Suprapubic skin (tissue), 4 donors: ENCODE results near the gene TRAPPC10.
"Not testable (repeated sequence)": the region's sequence is repeated elsewhere in the genome, so short reads cannot be mapped to it uniquely, and the experiment has no call there.

Experiments
- EP300 ChIP-seq: sonication (generic); formaldehyde crosslinking; IDR thresholded peaks from one replicate; pipeline ENCODE4 v1.6.1; 2017; ENCODE audit warnings: antibody characterized with exemption
- POLR2A ChIP-seq, 2 donors: fragments of 450-650 bp; IDR thresholded peaks; one replicate each; pipeline ENCODE4 v1.6.1; 2017; ENCODE audit warnings: antibody characterized with exemption in 2 of 2, mild to moderate bottlenecking in 2 of 2, moderate library complexity in 2 of 2
- POLR2AphosphoS5 ChIP-seq, 3 donors: sonication (generic); formaldehyde crosslinking; IDR thresholded peaks; one replicate each; pipeline ENCODE4 v1.6.1; 2017; ENCODE audit warnings: antibody characterized with exemption in 3 of 3
- TF ChIP-seq, protein P1 (sequence below), 2 donors: fragments of 200-600 bp in 1 of 2; fragments of 450-650 bp in 1 of 2; sonication (generic) in 1 of 2; IDR thresholded peaks; one replicate each; pipeline ENCODE4 v1.5.1; 2016 to 2019; ENCODE audit warnings: antibody characterized with exemption in 2 of 2, mild to moderate bottlenecking in 1 of 2, moderate library complexity in 1 of 2

DNA sequence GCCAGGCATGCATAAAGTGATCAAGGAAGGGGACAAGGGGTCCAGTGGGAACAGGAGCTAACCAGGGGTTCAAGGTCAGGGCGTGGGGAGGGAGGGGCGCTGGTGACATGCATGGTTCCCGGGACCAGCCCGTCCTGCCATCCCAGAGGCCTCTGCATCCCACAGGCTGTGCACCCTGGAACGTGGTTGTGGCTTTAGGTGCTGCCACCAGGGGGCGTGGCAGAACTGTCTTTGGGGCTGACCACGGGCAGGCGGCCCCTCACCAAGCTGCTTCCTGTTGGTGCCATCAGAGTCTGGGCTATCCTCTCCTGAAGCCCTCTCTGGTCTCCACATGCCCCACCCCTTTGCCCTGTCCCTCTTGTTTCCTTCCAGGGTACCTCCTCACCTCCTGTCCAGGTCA lies 135.0 kb downstream of the TRAPPC10 start:
- TF ChIP-seq, protein P1, sequence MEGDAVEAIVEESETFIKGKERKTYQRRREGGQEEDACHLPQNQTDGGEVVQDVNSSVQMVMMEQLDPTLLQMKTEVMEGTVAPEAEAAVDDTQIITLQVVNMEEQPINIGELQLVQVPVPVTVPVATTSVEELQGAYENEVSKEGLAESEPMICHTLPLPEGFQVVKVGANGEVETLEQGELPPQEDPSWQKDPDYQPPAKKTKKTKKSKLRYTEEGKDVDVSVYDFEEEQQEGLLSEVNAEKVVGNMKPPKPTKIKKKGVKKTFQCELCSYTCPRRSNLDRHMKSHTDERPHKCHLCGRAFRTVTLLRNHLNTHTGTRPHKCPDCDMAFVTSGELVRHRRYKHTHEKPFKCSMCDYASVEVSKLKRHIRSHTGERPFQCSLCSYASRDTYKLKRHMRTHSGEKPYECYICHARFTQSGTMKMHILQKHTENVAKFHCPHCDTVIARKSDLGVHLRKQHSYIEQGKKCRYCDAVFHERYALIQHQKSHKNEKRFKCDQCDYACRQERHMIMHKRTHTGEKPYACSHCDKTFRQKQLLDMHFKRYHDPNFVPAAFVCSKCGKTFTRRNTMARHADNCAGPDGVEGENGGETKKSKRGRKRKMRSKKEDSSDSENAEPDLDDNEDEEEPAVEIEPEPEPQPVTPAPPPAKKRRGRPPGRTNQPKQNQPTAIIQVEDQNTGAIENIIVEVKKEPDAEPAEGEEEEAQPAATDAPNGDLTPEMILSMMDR (IDR thresholded peaks at IDR 0.05), result not testable (repeated sequence)
- TF ChIP-seq POLR2A (IDR thresholded peaks at IDR 0.05); POLR2AphosphoS5 (IDR thresholded peaks at IDR 0.05); EP300: not testable (repeated sequence)
